Nephron progenitor cell (in vitro differentiated cells): ENCODE results near the gene PAQR7.
A peak's percentile ranks its signal among the peaks of the same experiment; 100 is the strongest.

Source experiments
- DNase-seq: peaks from one replicate; pipeline ENCODE4 v3.0.0; 2021
- H3K27ac Mint-ChIP-seq: 2 replicates; pipeline ENCODE4 v1.8.0; 2021; ENCODE audit warnings: mild to moderate bottlenecking, moderate library complexity, mixed read lengths
- H3K27me3 Mint-ChIP-seq: 2 replicates; pipeline ENCODE4 v1.8.0; 2021; ENCODE audit warnings: mild to moderate bottlenecking, low read depth, mixed read lengths; ENCODE audit not compliant: poor library complexity
- H3K36me3 Mint-ChIP-seq: 2 replicates; pipeline ENCODE4 v1.8.0; 2021; ENCODE audit warnings: low read depth, mixed read lengths
- H3K4me1 Mint-ChIP-seq: 2 replicates; pipeline ENCODE4 v1.8.0; 2021; ENCODE audit warnings: mixed read lengths
- H3K4me3 Mint-ChIP-seq: 2 replicates; pipeline ENCODE4 v1.8.0; 2021; ENCODE audit warnings: mild to moderate bottlenecking, moderate library complexity, mixed read lengths
- H3K9me3 Mint-ChIP-seq: 2 replicates; pipeline ENCODE4 v1.8.0; 2021; ENCODE audit warnings: mild to moderate bottlenecking, moderate library complexity, mixed read lengths
- TF ChIP-seq, protein P1 (sequence below): fragments of 200-600 bp; sonication (generic); IDR thresholded peaks from 2 replicates; pipeline ENCODE4 v1.5.0; 2021; ENCODE audit warnings: antibody characterized with exemption

Gene PAQR7

DNA sequence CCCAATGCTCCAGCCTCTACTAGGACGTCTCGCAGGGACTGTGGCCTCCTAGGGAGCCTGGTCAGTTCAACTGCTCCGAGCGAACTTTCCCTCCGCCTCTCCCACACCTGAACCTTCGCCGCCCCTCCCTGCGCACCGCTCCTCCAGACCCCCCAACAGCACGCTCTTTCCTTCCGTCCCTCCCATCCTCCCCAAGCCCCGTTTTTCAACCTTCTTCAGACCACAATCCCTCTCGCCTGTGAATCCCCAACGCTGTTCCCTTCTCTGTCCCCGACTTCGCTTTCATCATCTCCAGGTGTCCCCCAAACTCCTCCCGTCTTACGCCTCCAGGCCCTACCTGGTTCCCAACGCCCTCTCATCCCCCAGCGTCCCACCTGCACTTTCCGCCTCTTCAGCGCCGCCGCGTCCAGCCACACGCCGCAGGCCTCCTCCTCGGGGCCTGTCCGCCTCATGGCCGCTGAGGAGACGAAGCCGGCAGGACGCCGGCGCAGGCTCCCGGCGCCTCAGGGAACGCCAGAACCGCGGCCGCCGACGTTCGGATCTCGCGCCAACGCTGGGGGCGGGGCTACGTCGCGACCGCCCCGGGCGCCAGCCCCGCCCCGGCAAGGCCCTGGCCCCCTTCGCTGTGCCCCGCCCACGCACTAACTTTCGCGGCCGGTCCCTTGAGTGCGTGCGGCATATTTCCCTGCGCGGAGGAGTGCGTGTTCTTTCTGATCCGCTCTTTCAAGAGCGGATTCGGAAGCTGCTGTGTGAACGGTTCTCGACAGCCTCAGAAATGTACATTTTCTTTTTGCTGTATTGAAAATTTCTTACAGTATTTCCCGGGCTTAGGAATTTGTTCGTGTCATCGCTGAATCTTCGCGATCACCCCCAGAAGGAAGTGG is 16.4 kb downstream of the PAQR7 start, which contains the start of gene AUNIP:
TSS of gene AUNIP (minus strand) at position 552 of the 884 bp plus-strand sequence. CDS start at position 452, 100 bp downstream.
- DNase-seq, result peak; percentile 92
- H3K4me3 Mint-ChIP-seq, result peak within 1 kb of the TSS; percentile 94
- H3K36me3 Mint-ChIP-seq, result peaks cover 15% of the 10 kb centered on the region
- peak within 1 kb of the TSS; percentile 88 for H3K27ac Mint-ChIP-seq
- H3K9me3 Mint-ChIP-seq, result no peaks in the 10 kb centered on the region
- peaks cover 48% of the 10 kb centered on the region for H3K4me1 Mint-ChIP-seq
- TF ChIP-seq, protein P1, sequence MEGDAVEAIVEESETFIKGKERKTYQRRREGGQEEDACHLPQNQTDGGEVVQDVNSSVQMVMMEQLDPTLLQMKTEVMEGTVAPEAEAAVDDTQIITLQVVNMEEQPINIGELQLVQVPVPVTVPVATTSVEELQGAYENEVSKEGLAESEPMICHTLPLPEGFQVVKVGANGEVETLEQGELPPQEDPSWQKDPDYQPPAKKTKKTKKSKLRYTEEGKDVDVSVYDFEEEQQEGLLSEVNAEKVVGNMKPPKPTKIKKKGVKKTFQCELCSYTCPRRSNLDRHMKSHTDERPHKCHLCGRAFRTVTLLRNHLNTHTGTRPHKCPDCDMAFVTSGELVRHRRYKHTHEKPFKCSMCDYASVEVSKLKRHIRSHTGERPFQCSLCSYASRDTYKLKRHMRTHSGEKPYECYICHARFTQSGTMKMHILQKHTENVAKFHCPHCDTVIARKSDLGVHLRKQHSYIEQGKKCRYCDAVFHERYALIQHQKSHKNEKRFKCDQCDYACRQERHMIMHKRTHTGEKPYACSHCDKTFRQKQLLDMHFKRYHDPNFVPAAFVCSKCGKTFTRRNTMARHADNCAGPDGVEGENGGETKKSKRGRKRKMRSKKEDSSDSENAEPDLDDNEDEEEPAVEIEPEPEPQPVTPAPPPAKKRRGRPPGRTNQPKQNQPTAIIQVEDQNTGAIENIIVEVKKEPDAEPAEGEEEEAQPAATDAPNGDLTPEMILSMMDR, result no peak
- peaks cover 8% of the 10 kb centered on the region for H3K27me3 Mint-ChIP-seq

DNA sequence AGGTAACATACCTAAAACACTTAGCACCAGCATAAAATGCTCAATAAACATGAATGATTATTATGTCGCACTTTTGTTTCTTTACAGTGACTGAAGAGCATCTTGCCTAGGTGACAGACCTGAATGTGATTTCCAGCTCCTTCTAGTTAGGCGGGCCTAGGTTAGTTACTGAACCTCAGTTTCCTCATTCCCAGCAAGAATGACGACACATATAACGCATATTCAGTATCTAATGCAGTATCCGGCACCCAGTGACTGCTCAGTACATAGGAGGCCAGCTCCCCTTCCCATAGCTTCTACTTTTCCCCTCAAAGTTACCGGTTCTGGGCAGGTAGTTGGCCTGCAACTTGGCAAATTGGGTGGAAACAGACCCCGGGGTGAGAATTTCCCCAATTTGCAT is 17.0 kb downstream of the PAQR7 start:
- no peak for DNase-seq
- TF ChIP-seq, protein P1, result no peak
- peak overlapping the region; percentile 94 for H3K4me3 Mint-ChIP-seq
- H3K36me3 Mint-ChIP-seq, result peaks cover 11% of the 10 kb centered on the region
- peaks cover 49% of the 10 kb centered on the region for H3K4me1 Mint-ChIP-seq
- H3K9me3 Mint-ChIP-seq, result no peaks in the 10 kb centered on the region
- H3K27me3 Mint-ChIP-seq, result peaks cover 8% of the 10 kb centered on the region
- peak overlapping the region; percentile 84 for H3K27ac Mint-ChIP-seq

DNA sequence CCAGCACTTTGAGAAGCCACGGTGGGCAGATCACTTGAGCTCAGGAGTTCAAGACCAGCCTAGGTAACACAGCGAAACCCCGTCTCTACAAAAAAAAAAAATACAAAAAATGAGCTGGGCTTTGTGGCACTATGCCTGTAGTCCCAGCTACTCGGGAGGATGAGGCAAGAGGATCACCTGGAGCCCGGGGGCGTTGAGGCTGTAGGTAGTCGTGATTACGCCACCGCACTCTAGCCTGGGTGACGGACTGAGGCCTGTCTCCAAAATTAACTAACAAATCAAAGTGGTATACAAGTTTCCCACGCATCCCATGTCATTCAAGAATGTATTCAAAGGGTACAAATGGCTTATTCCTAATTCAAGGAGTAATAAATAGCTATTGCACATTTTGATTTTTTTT is 18.7 kb downstream of the PAQR7 start:
- Mint-ChIP-seq H3K4me3 (no peak overlapping the region), H3K4me1 (peaks cover 42% of the 10 kb centered on the region), H3K27me3 (peaks cover 3% of the 10 kb centered on the region), H3K36me3 (no peaks in the 10 kb centered on the region), H3K27ac (no peak overlapping the region), H3K9me3 (no peaks in the 10 kb centered on the region)
- DNase-seq, result no peak
- TF ChIP-seq, protein P1, result no peak

DNA sequence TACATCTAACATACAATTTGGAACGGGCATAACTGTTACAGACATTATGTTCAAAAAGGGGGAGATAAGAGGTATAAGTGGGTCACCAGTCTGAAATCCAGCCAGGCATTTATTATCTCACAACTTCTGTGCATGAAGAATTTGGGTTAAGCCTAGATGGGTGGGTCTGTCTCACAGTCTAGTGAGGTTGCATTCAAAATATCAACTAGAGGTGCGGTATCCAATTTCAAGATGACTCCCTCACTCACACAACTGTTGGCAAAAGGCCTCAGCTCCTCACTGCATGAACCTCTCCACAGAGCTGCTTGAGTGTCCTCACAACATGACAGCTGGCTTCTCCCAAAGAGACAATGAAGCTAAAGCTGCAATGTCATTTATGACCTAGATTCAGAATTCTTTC is 21.0 kb downstream of the PAQR7 start:
- H3K4me3 Mint-ChIP-seq, result no peak overlapping the region
- H3K27ac Mint-ChIP-seq, result no peak overlapping the region
- TF ChIP-seq, protein P1, result no peak
- H3K27me3 Mint-ChIP-seq, result peaks cover 3% of the 10 kb centered on the region
- H3K4me1 Mint-ChIP-seq, result peaks cover 26% of the 10 kb centered on the region
- peaks cover 13% of the 10 kb centered on the region for H3K36me3 Mint-ChIP-seq
- H3K9me3 Mint-ChIP-seq, result no peaks in the 10 kb centered on the region
- DNase-seq, result no peak

DNA sequence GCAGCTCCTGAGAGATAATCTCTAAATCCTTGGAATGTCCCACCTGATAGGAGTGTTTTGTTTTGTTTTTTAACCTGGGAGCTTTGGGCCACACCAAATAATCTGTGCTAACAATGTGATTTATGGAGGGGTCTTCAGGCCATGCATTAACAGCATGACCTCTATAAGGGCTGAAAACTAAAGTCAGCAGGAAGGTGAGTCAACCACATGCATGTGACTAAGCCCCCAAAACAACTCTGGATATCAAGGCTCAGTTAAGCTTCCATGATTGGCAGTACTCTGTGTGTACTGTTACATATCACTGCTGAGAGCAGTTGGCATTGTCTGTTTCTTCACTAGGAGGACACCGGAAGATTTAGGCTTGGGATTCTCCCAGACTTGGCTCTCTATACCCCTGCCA is 27.0 kb downstream of the PAQR7 start:
- Mint-ChIP-seq H3K4me3 (no peak overlapping the region), H3K27ac (no peak overlapping the region), H3K36me3 (peaks cover 13% of the 10 kb centered on the region), H3K4me1 (peaks cover 30% of the 10 kb centered on the region), H3K27me3 (no peaks in the 10 kb centered on the region), H3K9me3 (no peaks in the 10 kb centered on the region)
- DNase-seq, result no peak
- TF ChIP-seq, protein P1, result no peak

DNA sequence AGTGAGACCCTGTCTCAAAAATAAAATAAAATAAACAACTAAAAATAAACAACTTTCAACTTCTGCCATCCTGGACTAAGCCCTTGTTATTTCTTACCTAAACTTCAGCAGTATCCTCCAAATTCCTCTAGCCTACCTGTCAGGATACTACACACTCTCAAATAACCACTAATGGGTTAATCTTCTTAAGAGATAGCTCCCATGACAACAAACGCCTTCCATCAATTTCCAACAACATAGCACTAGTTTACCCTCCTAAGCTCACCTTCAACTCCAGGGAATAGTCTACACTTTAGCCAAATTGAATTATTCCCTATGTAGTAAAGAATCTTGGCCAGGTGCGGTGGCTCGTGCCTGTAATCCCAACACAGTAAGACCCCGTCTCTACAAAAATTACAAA is 27.6 kb downstream of the PAQR7 start:
- no peaks in the 10 kb centered on the region for H3K9me3 Mint-ChIP-seq
- no peak for DNase-seq
- H3K27ac Mint-ChIP-seq, result no peak overlapping the region
- no peak overlapping the region for H3K4me3 Mint-ChIP-seq
- H3K4me1 Mint-ChIP-seq, result peaks cover 30% of the 10 kb centered on the region
- H3K36me3 Mint-ChIP-seq, result peaks cover 13% of the 10 kb centered on the region
- no peaks in the 10 kb centered on the region for H3K27me3 Mint-ChIP-seq
- TF ChIP-seq, protein P1, result no peak
